SK-N-SH (cell line): Measurements from ENCODE around the gene GLCCI1. TPM values are rescaled to one million over a fixed set of nuclear protein-coding genes. Genes with fewer than 3 reads are reported as not detected.

ENCODE experiments used
- CTCF ChIA-PET: fragments of 300-600, 350-600 bp; formaldehyde crosslinking; extraction: SDS; loops from one replicate; lab custom pipeline; 2021; lab: Yijun Ruan, JAX
- POLR2A ChIA-PET: fragments of 350-600 bp; sonication (Branson Sonifier 250); formaldehyde crosslinking; extraction: SDS; loops from one replicate; lab custom pipeline; 2020; ENCODE audit warnings: antibody characterized with exemption, inconsistent platforms; lab: Yijun Ruan, JAX
- DNase-seq: peaks from one replicate; pipeline ENCODE4 v3.0.0; 2012
- H2AFZ ChIP-seq: fragments of 200-600 bp; sonication (generic); 2 replicates; pipeline ENCODE4 v1.8.1; 2016; ENCODE audit warnings: antibody characterized with exemption, mild to moderate bottlenecking, low read depth
- H3F3A ChIP-seq: fragments of 200-600 bp; sonication (generic); replicated peaks from 2 replicates; pipeline ENCODE3; 2016; ENCODE audit warnings: antibody characterized with exemption, mild to moderate bottlenecking; ENCODE audit not compliant: insufficient read depth
- H3K27ac ChIP-seq, 2 experiments: fragments of 200-500 bp in 1 of 2; fragments of 200-600 bp in 1 of 2; sonication (Bioruptor generic) in 1 of 2; sonication (generic), shearing (Covaris generic) in 1 of 2; 2 replicates each; pipeline versions ENCODE4 v1.5.1 to v1.6.1; 2014 to 2016; ENCODE audit warnings: low read depth in 2 of 2, inconsistent platforms in 1 of 2, low read length in 1 of 2, mild to moderate bottlenecking in 1 of 2, mixed read lengths in 1 of 2
- H3K27me3 ChIP-seq: fragments of 200-600 bp; sonication (generic), shearing (Covaris generic); 2 replicates; pipeline ENCODE4 v1.6.1; 2016; ENCODE audit warnings: mixed run types; ENCODE audit not compliant: insufficient read depth
- H3K36me3 ChIP-seq, 2 experiments: fragments of 200-500 bp in 1 of 2; fragments of 200-600 bp in 1 of 2; sonication (Bioruptor generic) in 1 of 2; sonication (generic) in 1 of 2; replicated peaks in 1 of 2; 2 replicates each; pipeline versions ENCODE3 to v1.5.1; 2014 to 2016; ENCODE audit warnings: low read length in 1 of 2, mild to moderate bottlenecking in 1 of 2; ENCODE audit not compliant: insufficient read depth in 2 of 2, control insufficient read depth in 1 of 2
- H3K4me1 ChIP-seq, 2 experiments: fragments of 200-500 bp in 1 of 2; fragments of 200-600 bp in 1 of 2; sonication (Bioruptor generic) in 1 of 2; sonication (generic), shearing (Covaris generic) in 1 of 2; 2 replicates each; pipeline versions ENCODE4 v1.5.1 to v1.6.1; 2014 to 2016; ENCODE audit warnings: low read depth in 1 of 2, low read length in 1 of 2, mixed run types in 1 of 2; ENCODE audit not compliant: insufficient read depth in 2 of 2, control insufficient read depth in 1 of 2
- H3K4me2 ChIP-seq: fragments of 200-600 bp; sonication (generic), shearing (Covaris generic); 2 replicates; pipeline ENCODE4 v1.6.1; 2017; ENCODE audit warnings: mixed run types
- H3K4me3 ChIP-seq, 2 experiments: fragments of 200-500 bp in 1 of 2; fragments of 200-600 bp in 1 of 2; sonication (Bioruptor generic) in 1 of 2; sonication (generic), shearing (Covaris generic) in 1 of 2; 2 replicates each; pipeline versions ENCODE4 v1.5.1 to v1.8.1; 2014 to 2016; ENCODE audit warnings: low read depth in 2 of 2, inconsistent platforms in 1 of 2, low read length in 1 of 2, mild to moderate bottlenecking in 1 of 2, mixed read lengths in 1 of 2, moderate library complexity in 1 of 2
- H3K79me2 ChIP-seq: fragments of 200-600 bp; sonication (generic); 2 replicates; pipeline ENCODE4 v1.8.1; 2017; ENCODE audit warnings: mild to moderate bottlenecking; ENCODE audit not compliant: insufficient read depth
- H3K9ac ChIP-seq: fragments of 200-600 bp; sonication (generic); 2 replicates; pipeline ENCODE4 v1.6.1; 2017; ENCODE audit warnings: mixed run types
- H3K9me2 ChIP-seq: fragments of 200-600 bp; sonication (generic); 2 replicates; pipeline ENCODE4 v1.6.1; 2017; ENCODE audit warnings: mixed run types
- H3K9me3 ChIP-seq: fragments of 200-600 bp; sonication (generic); 2 replicates; pipeline ENCODE4 v1.6.1; 2017; ENCODE audit warnings: mixed run types, mild to moderate bottlenecking, moderate library complexity
- H4K20me1 ChIP-seq: fragments of 200-600 bp; sonication (generic); 2 replicates; pipeline ENCODE4 v1.6.1; 2017; ENCODE audit warnings: mild to moderate bottlenecking, mixed run types; ENCODE audit not compliant: insufficient read depth
- CHD2 ChIP-seq: fragments of 150-350 bp; IDR thresholded peaks from 2 replicates; pipeline ENCODE4 v1.6.1; 2018; ENCODE audit warnings: low read length; ENCODE audit not compliant: partially characterized antibody
- EP300 ChIP-seq, 2 experiments: IDR thresholded peaks; 2 replicates each; pipeline versions ENCODE4 v1.4.0 to v1.6.1; 2012; ENCODE audit warnings: borderline replicate concordance in 1 of 2, low read depth in 1 of 2, low read length in 1 of 2
- FOXJ3 ChIP-seq: sonication (generic); formaldehyde crosslinking; IDR thresholded peaks from 2 replicates; pipeline ENCODE4 v1.5.1; 2020; ENCODE audit warnings: mild to moderate bottlenecking, missing genetic modification reagents
- GABPA ChIP-seq: IDR thresholded peaks from 2 replicates; pipeline ENCODE4 v1.4.0; 2012; ENCODE audit warnings: low read depth, mild to moderate bottlenecking
- GATA2 ChIP-seq: sonication (generic); formaldehyde crosslinking; IDR thresholded peaks from 2 replicates; pipeline ENCODE4 v1.5.0; 2020; ENCODE audit warnings: mild to moderate bottlenecking, missing genetic modification reagents
- NRF1 ChIP-seq: IDR thresholded peaks from 2 replicates; pipeline ENCODE4 v1.6.1; 2012; ENCODE audit warnings: low read depth, mild to moderate bottlenecking, low read length
- RAD21 ChIP-seq: IDR thresholded peaks from 2 replicates; pipeline ENCODE4 v1.6.1; 2012; ENCODE audit warnings: mild to moderate bottlenecking, low read length
- RCOR1 ChIP-seq: fragments of 150-350 bp; IDR thresholded peaks from 2 replicates; pipeline ENCODE4 v1.6.1; 2017; ENCODE audit warnings: antibody characterized with exemption, low read length
- RFX5 ChIP-seq: IDR thresholded peaks from 2 replicates; pipeline ENCODE4 v1.6.1; 2012; ENCODE audit warnings: mild to moderate bottlenecking, improper control_type of control experiment, low read length
- SMC3 ChIP-seq: IDR thresholded peaks from 2 replicates; pipeline ENCODE4 v1.6.1; 2012; ENCODE audit warnings: low read depth, low read length, improper control_type of control experiment
- YY1 ChIP-seq: IDR thresholded peaks from 2 replicates; pipeline ENCODE4 v1.4.0; 2012; ENCODE audit warnings: low read depth, mild to moderate bottlenecking
- WGBS: methylation state at CpG from one replicate; pipeline ENCODE4 v1.1.6; 2017; ENCODE audit warnings: low lambda C conversion rate; 5-methylcytosine and 5-hydroxymethylcytosine counted together
- polyA plus RNA-seq, 3 experiments: library from polyadenylated mRNA; depleted of rRNA; stranded (reverse); fragments of >200 nt; gene quantifications; 2 replicates each; pipeline ENCODE4 v1.2.3, GENCODE V29; 2012
- TF ChIP-seq, protein P1 (sequence below): IDR thresholded peaks from 2 replicates; pipeline ENCODE4; 2012
- TF ChIP-seq, protein P2 (sequence below): IDR thresholded peaks from 2 replicates; pipeline ENCODE4 v1.6.1; 2012; ENCODE audit warnings: mild to moderate bottlenecking, low read depth, low read length, moderate library complexity

The GLCCI1 gene
- polyA plus RNA-seq, 1 of the 3 experiments (the other 2 are of a cell fraction), result 5.5 TPM

DNA sequence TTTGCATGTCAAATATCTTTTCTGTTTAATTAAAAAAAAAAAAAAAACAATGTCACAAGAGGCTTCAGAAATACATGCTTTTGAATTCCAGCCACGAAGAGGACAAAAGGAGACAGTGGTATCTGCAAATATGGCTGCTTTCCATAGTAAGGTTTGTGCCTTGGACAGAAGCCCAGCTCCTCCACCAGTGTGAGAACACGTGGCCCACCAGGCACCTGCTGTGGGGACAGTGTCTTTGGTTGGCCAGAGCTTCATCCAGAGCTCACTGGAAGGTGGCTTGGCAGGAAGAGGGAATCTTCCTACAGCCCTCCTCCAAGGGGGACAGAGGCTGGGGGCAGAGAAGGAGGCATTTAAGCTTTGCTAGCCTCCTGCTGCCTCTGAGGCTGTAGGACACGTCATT, 144.6 kb downstream of the GLCCI1 start:
- CTCF ChIA-PET, result interaction anchor here (1.0 kb wide), 1 partner anchor 77 kb away, joined by 3 read pairs; no protein-coding TSS in a partner anchor

DNA sequence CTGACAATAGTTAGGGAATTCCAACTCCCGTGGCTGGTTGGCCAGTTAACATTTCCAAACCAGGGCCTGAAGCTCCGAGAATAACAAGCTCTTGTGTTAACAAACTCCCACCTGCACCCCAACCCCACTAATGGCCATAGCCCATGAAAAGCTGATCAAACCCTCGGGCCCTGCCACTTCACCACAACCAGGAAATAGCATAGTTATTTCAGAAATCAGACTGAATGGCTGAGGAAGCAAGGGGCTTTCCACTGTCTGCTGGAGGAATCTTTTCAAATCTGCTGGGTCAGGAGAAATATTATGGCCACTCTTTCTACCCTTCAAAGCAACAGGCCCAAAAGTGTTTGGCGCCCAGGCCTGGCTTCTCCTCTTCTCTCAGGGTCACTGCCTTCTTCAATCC, 145.6 kb downstream of the GLCCI1 start:
- no peaks in the 10 kb centered on the region for H3K9me3 ChIP-seq
- H3K27me3 ChIP-seq, result no peaks in the 10 kb centered on the region; the same call in 1 of the 2 replicates
- TF ChIP-seq RAD21 (no peak), FOXJ3 (no peak), RCOR1 (no peak), NRF1 (no peak), YY1 (no peak), SMC3 (no peak), EP300 (IDR thresholded peaks at IDR 0.05; ENCODE audit: borderline replicate concordance in 1 of 2, low read depth in 1 of 2, low read length in 1 of 2) (no peak)
- TF ChIP-seq, protein P1, sequence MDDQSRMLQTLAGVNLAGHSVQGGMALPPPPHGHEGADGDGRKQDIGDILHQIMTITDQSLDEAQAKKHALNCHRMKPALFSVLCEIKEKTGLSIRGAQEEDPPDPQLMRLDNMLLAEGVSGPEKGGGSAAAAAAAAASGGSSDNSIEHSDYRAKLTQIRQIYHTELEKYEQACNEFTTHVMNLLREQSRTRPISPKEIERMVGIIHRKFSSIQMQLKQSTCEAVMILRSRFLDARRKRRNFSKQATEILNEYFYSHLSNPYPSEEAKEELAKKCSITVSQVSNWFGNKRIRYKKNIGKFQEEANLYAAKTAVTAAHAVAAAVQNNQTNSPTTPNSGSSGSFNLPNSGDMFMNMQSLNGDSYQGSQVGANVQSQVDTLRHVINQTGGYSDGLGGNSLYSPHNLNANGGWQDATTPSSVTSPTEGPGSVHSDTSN, result no peak
- TF ChIP-seq, protein P2, sequence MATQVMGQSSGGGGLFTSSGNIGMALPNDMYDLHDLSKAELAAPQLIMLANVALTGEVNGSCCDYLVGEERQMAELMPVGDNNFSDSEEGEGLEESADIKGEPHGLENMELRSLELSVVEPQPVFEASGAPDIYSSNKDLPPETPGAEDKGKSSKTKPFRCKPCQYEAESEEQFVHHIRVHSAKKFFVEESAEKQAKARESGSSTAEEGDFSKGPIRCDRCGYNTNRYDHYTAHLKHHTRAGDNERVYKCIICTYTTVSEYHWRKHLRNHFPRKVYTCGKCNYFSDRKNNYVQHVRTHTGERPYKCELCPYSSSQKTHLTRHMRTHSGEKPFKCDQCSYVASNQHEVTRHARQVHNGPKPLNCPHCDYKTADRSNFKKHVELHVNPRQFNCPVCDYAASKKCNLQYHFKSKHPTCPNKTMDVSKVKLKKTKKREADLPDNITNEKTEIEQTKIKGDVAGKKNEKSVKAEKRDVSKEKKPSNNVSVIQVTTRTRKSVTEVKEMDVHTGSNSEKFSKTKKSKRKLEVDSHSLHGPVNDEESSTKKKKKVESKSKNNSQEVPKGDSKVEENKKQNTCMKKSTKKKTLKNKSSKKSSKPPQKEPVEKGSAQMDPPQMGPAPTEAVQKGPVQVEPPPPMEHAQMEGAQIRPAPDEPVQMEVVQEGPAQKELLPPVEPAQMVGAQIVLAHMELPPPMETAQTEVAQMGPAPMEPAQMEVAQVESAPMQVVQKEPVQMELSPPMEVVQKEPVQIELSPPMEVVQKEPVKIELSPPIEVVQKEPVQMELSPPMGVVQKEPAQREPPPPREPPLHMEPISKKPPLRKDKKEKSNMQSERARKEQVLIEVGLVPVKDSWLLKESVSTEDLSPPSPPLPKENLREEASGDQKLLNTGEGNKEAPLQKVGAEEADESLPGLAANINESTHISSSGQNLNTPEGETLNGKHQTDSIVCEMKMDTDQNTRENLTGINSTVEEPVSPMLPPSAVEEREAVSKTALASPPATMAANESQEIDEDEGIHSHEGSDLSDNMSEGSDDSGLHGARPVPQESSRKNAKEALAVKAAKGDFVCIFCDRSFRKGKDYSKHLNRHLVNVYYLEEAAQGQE, result no peak
- CTCF ChIA-PET, result interaction anchor here (1.0 kb wide), 1 partner anchor 76 kb away, joined by 3 read pairs; no protein-coding TSS in a partner anchor
- H2AFZ ChIP-seq, result no peak overlapping the region
- H3K9me2 ChIP-seq, result no peaks in the 10 kb centered on the region
- no peak overlapping the region for H3K27ac ChIP-seq
- 42% methylated on average over 4 of the region's 4 CpGs for WGBS
- no peak for DNase-seq
- no peaks in the 10 kb centered on the region; a peak in 2 of 4 replicates for H3K4me1 ChIP-seq
- no peaks in the 10 kb centered on the region for H3F3A ChIP-seq
- H3K36me3 ChIP-seq, result peaks cover 0 to 22% of the 10 kb centered on the region in 2 experiments
- H4K20me1 ChIP-seq, result no peaks in the 10 kb centered on the region
- no peak overlapping the region for H3K9ac ChIP-seq
- no peak overlapping the region for H3K4me3 ChIP-seq
- POLR2A ChIA-PET, result no interaction called here
- no peaks in the 10 kb centered on the region for H3K79me2 ChIP-seq
- no peak overlapping the region for H3K4me2 ChIP-seq

More for the DNA sequence above, 144.6 kb downstream of the GLCCI1 start:
- Histone ChIP-seq H3F3A (no peaks in the 10 kb centered on the region), H3K9me3 (no peaks in the 10 kb centered on the region), H3K4me3 (no peak overlapping the region), H2AFZ (no peak overlapping the region), H3K27me3 (no peaks in the 10 kb centered on the region), H4K20me1 (no peaks in the 10 kb centered on the region), H3K27ac (peak overlapping the region in 1 of 2 experiments; percentile 8; a peak in 1 of 4 replicates), H3K79me2 (no peaks in the 10 kb centered on the region), H3K36me3 (peaks cover 0 to 19% of the 10 kb centered on the region in 2 experiments), H3K9ac (no peak overlapping the region), H3K4me1 (no peaks in the 10 kb centered on the region; a peak in 2 of 4 replicates), H3K9me2 (no peaks in the 10 kb centered on the region), H3K4me2 (no peak overlapping the region)
- POLR2A ChIA-PET, result no interaction called here
- WGBS, result 31% methylated on average over 3 of the region's 3 CpGs
- DNase-seq, result no peak
- TF ChIP-seq GABPA, result no peak
- TF ChIP-seq GATA2, result no peak
- no peak for TF ChIP-seq NRF1
- no peak for TF ChIP-seq EP300 (IDR thresholded peaks at IDR 0.05; ENCODE audit: borderline replicate concordance in 1 of 2, low read depth in 1 of 2, low read length in 1 of 2)
- no peak for TF ChIP-seq CHD2
- no peak for TF ChIP-seq RFX5
- no peak for TF ChIP-seq RCOR1
